Activated T-cell treated with anti-CD3 and anti-CD28 coated beads for 48 hours (primary cell): ENCODE data around the gene CINP.
"Not testable (repeated sequence)": the region's sequence is repeated elsewhere in the genome, so short reads cannot be mapped to it uniquely, and the experiment has no call there.

ENCODE experiments used
- DNase-seq: peaks from one replicate; pipeline ENCODE4 v3.0.0-alpha.2; 2020; ENCODE audit warnings: low read depth

The CINP gene

GRCh38 chr14:102320033-102320660 lies 42.5 kb downstream of the CINP start:
- peak; percentile 20 for DNase-seq

- peak; percentile 95 for DNase-seq
These were observed 43.2 kb downstream of the CINP start, which contains the start of gene ZNF839 for GRCh38 chr14:102319351-102320032. ZNF839 (plus strand) TSS chr14:102319746; CDS start chr14:102319766, 20 bp downstream.

- no peak for DNase-seq
These were observed 43.9 kb downstream of the CINP start for GRCh38 chr14:102318781-102319276.

GRCh38 chr14:102317564-102318248 lies 45.0 kb downstream of the CINP start:
- no peak for DNase-seq

- peak; percentile 96 for DNase-seq
These were observed 45.7 kb downstream of the CINP start for GRCh38 chr14:102316743-102317563.

- DNase-seq, result no peak
These were observed 46.4 kb downstream of the CINP start for GRCh38 chr14:102316338-102316742.

- DNase-seq, result no peak
These were observed 47.6 kb downstream of the CINP start for GRCh38 chr14:102315121-102315520.

GRCh38 chr14:102314242-102315011 lies 48.3 kb downstream of the CINP start:
- peak; percentile 78 for DNase-seq

- DNase-seq, result peak; percentile 98
These were observed 57.8 kb downstream of the CINP start, which contains the start of gene MOK for GRCh38 chr14:102304611-102305506. MOK (minus strand) TSS chr14:102305164; CDS start chr14:102304968, 196 bp downstream.

GRCh38 chr14:102303664-102304063 lies 59.0 kb downstream of the CINP start:
- DNase-seq, result no peak

GRCh38 chr14:102298303-102299070 lies 64.2 kb downstream of the CINP start:
- not testable (repeated sequence) for DNase-seq
